Stimulated activated naive CD8-positive, alpha-beta T cell treated with anti-CD3 and anti-CD28 coated beads, Interleukin-15, amount 100 ng/mL, for 72 hours (primary cell): ENCODE measurements around the gene KIF2A.
"Not testable (repeated sequence)": the region's sequence is repeated elsewhere in the genome, so short reads cannot be mapped to it uniquely, and the experiment has no call there.

Experiments
- ATAC-seq: fragments of 150-1000 bp; cut with Tn5 transposase; 2 replicates; pipeline ENCODE4 v1.10.0; 2021; ENCODE audit warnings: mild to moderate bottlenecking, moderate library complexity
- DNase-seq, 2 donors: peaks; one replicate each; pipeline ENCODE4 v3.0.0; 2021 to 2022
- H3K27ac Mint-ChIP-seq, 2 donors: one replicate each; pipeline ENCODE4 v1.8.0; 2022; ENCODE audit warnings: mild to moderate bottlenecking in 2 of 2, mixed read lengths in 2 of 2, moderate library complexity in 2 of 2
- H3K27me3 Mint-ChIP-seq: one replicate; pipeline ENCODE4 v1.8.0; 2022; ENCODE audit warnings: mixed read lengths
- H3K4me1 Mint-ChIP-seq: one replicate; pipeline ENCODE4 v1.8.0; 2022; ENCODE audit warnings: mild to moderate bottlenecking, mixed read lengths
- H3K4me3 Mint-ChIP-seq, 2 donors: one replicate each; pipeline ENCODE4 v1.8.0; 2022; ENCODE audit warnings: mild to moderate bottlenecking in 2 of 2, mixed read lengths in 2 of 2, moderate library complexity in 1 of 2
- H3K9me3 Mint-ChIP-seq, 2 donors: one replicate each; pipeline ENCODE4 v1.8.0; 2022; ENCODE audit warnings: mixed read lengths in 2 of 2

The KIF2A gene

GRCh38 chr5:62283005-62283404 is 23.0 kb upstream of the KIF2A start:
- Mint-ChIP-seq H3K4me1 (peaks cover 65% of the 10 kb centered on the region), H3K27me3 (no peaks in the 10 kb centered on the region), H3K27ac (no peak overlapping the region), H3K4me3 (no peak overlapping the region), H3K9me3 (peaks cover 12 to 34% of the 10 kb centered on the region in 2 donors)
- DNase-seq (no peak), ATAC-seq (no peak)

DNA sequence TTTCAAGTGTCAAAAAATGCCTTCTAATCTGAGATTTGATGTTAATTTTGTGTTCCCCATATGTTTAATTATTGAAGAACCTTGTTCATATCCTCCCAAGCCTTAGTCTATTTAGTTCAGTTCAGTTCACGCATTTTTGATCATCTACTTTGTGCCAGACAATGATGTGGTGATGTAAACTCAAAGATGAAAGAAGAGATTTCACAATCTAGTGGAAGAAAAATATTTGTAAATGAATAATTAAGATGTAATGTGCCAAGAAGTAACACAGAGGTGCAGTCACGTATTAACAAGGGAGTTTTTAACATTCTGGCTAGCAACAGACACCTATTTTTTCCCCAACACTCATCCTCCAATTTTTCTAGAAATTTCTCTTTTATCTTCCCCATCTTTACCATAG is 22.1 kb upstream of the KIF2A start:
- DNase-seq (no peak), ATAC-seq (no peak)
- H3K27ac Mint-ChIP-seq = no peak overlapping the region
- H3K9me3 Mint-ChIP-seq = peaks cover 12 to 37% of the 10 kb centered on the region in 2 donors
- no peaks in the 10 kb centered on the region for H3K27me3 Mint-ChIP-seq
- H3K4me1 Mint-ChIP-seq = peaks cover 65% of the 10 kb centered on the region
- H3K4me3 Mint-ChIP-seq = no peak overlapping the region

DNA sequence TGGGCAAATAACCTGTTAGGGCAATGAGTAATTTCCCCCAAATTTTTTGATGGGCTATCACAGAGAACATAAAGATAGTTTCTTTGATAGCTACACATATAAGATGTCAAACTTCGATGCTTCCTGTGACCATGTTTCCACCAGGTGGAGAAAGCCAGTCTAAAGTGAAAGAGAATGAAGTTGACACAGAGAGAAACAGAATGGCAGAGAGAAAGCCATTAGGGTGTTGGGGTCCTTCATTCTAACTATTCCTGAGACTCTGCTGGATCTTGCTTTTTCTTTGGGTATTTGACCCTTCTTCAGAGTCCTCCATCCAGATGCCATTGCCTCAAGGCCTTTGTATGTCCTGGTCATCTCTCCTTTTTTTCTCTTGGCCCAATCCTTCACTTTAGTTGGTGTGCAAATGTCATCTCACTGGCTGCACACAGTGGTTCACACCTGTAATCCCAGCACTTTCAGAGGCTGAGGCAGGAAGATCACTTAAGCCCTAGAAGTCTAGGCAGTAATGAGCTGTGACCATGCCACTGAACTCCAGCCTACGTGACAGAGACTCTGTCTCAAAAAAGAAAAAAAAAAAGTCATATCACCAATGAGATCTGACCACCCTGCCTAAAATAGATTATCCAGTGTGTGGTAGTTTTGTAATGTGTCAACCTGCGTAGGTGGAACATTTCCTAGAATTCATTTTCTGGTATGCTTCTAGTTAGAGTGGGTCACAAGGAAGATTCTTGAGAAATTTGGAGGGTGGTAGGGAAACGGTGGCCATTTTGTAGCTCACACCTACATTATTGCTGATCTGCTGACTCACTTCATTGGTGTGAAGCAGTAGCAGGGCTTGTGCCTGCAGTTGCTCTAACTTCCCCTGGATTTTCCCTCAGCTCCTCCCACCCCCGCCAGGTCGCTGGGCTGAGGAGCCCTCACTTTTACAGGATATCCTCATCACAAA is 20.8 kb upstream of the KIF2A start:
- ATAC-seq = peak; percentile 95
- peak; percentile 65 to 81 for DNase-seq
- H3K4me1 Mint-ChIP-seq = peaks cover 77% of the 10 kb centered on the region
- peak overlapping the region; percentile 88 to 97 for H3K27ac Mint-ChIP-seq
- H3K27me3 Mint-ChIP-seq = no peaks in the 10 kb centered on the region
- H3K9me3 Mint-ChIP-seq = peaks cover 12 to 37% of the 10 kb centered on the region in 2 donors
- peak overlapping the region; percentile 54 to 70 for H3K4me3 Mint-ChIP-seq

DNA sequence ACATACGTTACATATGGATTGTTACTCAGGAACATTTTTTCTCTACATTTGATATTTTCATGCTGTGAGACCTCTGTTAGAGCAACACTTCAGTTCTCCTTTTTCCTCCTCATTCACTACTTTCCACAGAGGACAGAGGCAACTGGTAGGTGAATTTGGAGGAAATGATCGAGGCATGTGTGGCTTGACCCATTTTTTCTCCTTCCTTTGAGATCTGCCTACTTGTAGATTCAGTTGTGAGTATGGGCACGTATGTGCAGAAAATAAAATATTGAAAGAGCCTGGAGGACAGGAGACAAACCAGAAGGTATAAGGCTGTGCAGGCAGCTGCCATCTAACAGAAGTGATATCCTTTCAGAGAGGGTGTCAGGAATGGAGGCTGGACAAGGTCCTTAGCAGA is 19.2 kb upstream of the KIF2A start:
- Mint-ChIP-seq H3K4me3 (peak overlapping the region; percentile 25 to 47), H3K27me3 (no peaks in the 10 kb centered on the region), H3K27ac (peak overlapping the region; percentile 55 to 57), H3K4me1 (peaks cover 89% of the 10 kb centered on the region), H3K9me3 (peaks cover 12 to 37% of the 10 kb centered on the region in 2 donors)
- no peak for ATAC-seq
- DNase-seq = no peak

- Mint-ChIP-seq H3K27me3 (no peaks in the 10 kb centered on the region), H3K9me3 (peaks cover 12 to 37% of the 10 kb centered on the region in 2 donors), H3K27ac (peak overlapping the region; percentile 19 to 55), H3K4me1 (peaks cover 93% of the 10 kb centered on the region), H3K4me3 (peak overlapping the region; percentile 25 to 47)
- no peak for DNase-seq
- no peak for ATAC-seq
Measured at GRCh38 chr5:62287237-62287636, 18.8 kb upstream of the KIF2A start.

DNA sequence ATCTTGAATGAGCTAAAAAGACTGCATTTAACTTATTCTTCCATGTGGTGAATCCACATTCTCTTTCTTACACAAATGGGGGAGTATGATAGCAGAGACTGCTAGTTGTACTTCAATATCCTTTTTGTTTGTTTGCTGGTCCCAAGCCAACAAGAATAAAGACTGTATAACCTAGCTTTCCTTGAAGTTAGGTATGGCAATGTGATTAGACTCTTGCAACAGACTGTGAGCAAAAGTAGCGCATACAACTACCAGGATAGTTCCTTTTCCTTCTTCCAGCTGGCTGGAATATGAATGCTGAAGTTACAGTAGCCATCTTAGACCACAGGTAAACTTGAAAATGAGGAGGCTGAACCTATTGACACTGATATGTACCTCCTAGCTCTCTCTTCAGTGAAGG is 17.9 kb upstream of the KIF2A start:
- Mint-ChIP-seq H3K27ac (no peak overlapping the region), H3K4me1 (peaks cover 93% of the 10 kb centered on the region), H3K9me3 (peaks cover 20 to 44% of the 10 kb centered on the region in 2 donors), H3K4me3 (no peak overlapping the region), H3K27me3 (no peaks in the 10 kb centered on the region)
- DNase-seq (no peak), ATAC-seq (no peak)

DNA sequence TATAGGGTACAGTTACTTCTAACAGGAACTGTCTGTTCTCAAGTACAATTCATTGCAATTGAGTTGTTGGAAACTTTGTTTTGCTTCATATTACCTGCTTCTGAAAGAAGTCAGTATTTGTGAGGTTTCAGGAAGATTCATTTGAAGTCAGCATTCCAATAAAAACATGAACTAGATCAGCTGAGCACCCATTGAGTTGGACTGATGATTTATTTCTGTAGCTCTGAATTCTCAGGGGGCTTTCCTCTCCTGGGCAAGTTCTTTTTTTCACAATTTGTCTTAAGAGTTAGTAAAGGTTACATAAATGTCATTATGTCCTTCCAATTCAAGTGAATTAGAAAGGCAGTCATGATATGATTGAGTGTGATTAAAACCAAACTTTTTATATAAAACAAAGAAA is 16.2 kb upstream of the KIF2A start:
- Mint-ChIP-seq H3K9me3 (peaks cover 35 to 41% of the 10 kb centered on the region in 2 donors), H3K27me3 (no peaks in the 10 kb centered on the region), H3K4me1 (peaks cover 78% of the 10 kb centered on the region), H3K27ac (peak overlapping the region in 1 of 2 donors; percentile 75), H3K4me3 (peak overlapping the region; percentile 38 to 57)
- no peak for ATAC-seq
- DNase-seq = no peak

DNA sequence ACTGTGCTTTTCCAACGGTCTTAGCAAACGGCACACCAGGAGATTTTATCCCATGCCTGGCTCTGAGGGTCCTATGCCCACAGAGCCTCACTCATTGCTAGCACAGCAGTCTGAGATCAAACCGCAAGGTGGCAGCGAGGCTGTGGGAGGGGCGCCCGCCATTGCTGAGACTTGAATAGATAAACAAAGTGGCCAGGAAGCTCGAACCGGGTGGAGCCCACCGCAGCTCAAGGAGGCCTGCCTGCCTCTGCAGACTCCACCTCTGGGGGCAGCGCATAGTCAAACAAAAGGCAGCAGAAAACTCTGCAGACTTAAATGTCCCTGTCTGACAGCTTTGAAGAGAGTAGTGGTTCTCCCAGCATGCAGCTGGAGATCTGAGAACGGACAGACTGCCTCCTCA is 14.2 kb upstream of the KIF2A start:
- Mint-ChIP-seq H3K27ac (peak overlapping the region; percentile 61 to 93), H3K4me3 (peak overlapping the region; percentile 49 to 65)

DNA sequence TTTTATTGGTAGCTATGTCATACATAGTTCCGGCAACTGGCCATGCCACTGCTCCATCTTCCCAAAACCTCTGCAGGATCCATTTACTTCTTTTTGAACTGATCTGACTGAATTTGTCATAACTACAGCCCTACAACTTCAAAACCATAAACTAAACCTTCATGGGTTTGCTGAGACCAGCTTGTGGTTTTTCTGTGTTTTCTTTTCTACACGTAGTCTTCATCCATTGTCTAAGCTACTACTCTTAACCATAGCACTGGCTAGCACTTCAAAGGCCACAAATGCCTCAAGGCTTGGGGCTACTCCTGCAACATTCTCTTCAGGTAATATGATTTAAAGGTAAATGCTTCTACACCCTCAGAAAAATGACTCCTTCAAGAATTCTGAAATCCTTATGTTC is 9.0 kb upstream of the KIF2A start:
- DNase-seq (no peak), ATAC-seq (peak; percentile 91)
- Mint-ChIP-seq H3K4me1 (peaks cover 59% of the 10 kb centered on the region), H3K4me3 (peak overlapping the region in 1 of 2 donors; percentile 46), H3K9me3 (peaks cover 11 to 25% of the 10 kb centered on the region in 2 donors), H3K27ac (no peak overlapping the region), H3K27me3 (no peaks in the 10 kb centered on the region)

More for the DNA sequence above, 14.2 kb upstream of the KIF2A start:
- not testable (repeated sequence) for ATAC-seq, H3K27me3 Mint-ChIP-seq
- Mint-ChIP-seq H3K4me1 (peaks cover 67% of the 10 kb centered on the region), H3K9me3 (peaks cover 31 to 36% of the 10 kb centered on the region in 2 donors)
- DNase-seq = peak; percentile 51 to 80

- H3K27me3 Mint-ChIP-seq = no peaks in the 10 kb centered on the region
- no peak overlapping the region for H3K4me3 Mint-ChIP-seq
- H3K27ac Mint-ChIP-seq = peak overlapping the region in 1 of 2 donors; percentile 36
Measured at GRCh38 chr5:62298118-62298517, 7.9 kb upstream of the KIF2A start.

DNA sequence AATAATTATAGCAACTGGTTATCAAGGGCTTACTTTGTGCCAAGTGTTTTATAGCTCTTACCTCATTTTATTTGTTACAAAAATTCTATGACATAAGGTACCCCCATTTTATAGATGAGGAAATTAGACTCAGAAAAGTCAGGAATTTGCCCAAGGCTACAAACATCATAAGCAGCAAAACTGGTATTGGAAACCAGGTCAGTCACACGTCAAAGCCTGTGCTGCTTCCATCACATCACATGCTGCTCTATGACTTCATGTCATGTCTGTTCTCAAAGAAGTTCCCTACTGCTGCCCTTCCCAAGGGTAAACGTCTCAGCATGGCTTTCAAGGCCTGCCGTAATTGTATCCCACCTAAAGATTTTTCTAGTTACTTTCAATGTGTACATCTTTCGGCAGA is 6.9 kb upstream of the KIF2A start:
- no peaks in the 10 kb centered on the region for H3K27me3 Mint-ChIP-seq
- DNase-seq (no peak), ATAC-seq (no peak)
- H3K4me1 Mint-ChIP-seq = peaks cover 64% of the 10 kb centered on the region
- H3K4me3 Mint-ChIP-seq = peak overlapping the region in 1 of 2 donors; percentile 55
- H3K27ac Mint-ChIP-seq = peak overlapping the region; percentile 61 to 86
- peaks cover 0 to 9% of the 10 kb centered on the region in 2 donors for H3K9me3 Mint-ChIP-seq

More at GRCh38 chr5:62298118-62298517, 7.9 kb upstream of the KIF2A start:
- DNase-seq (no peak), ATAC-seq (no peak)
- H3K4me1 Mint-ChIP-seq = peaks cover 56% of the 10 kb centered on the region
- peaks cover 5 to 17% of the 10 kb centered on the region in 2 donors for H3K9me3 Mint-ChIP-seq

DNA sequence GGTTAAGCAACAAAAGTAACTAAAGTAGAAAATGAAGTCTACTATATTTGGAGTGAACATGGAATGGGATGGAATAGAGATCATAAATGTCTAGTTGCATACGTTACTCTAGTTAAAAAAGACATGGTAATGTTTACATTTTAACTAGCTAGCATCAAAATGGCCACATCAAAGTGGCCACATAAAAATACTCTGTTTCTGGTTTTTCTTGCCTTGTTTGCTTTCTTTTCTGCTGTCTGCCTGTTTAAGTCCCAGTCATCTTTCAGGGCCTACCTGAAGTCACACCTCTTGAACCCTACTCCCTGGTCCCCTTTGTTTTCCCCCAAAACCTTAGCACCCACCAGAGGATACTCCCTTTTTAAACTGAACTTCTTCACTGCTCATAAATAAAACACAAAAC is 6.4 kb upstream of the KIF2A start:
- peak overlapping the region; percentile 61 to 86 for H3K27ac Mint-ChIP-seq
- DNase-seq (no peak), ATAC-seq (peak; percentile 52)
- peaks cover 66% of the 10 kb centered on the region for H3K4me1 Mint-ChIP-seq
- peaks cover 0 to 4% of the 10 kb centered on the region in 2 donors for H3K9me3 Mint-ChIP-seq
- H3K4me3 Mint-ChIP-seq = peak overlapping the region; percentile 21 to 69
- no peaks in the 10 kb centered on the region for H3K27me3 Mint-ChIP-seq

GRCh38 chr5:62305358-62305714 is 670 bp upstream of the KIF2A start:
- peaks cover 68% of the 10 kb centered on the region for H3K4me1 Mint-ChIP-seq
- peak overlapping the region; percentile 75 to 91 for H3K4me3 Mint-ChIP-seq
- peak overlapping the region; percentile 99 for H3K27ac Mint-ChIP-seq
- ATAC-seq (peak; percentile 62), DNase-seq (no peak)
- no peaks in the 10 kb centered on the region for H3K9me3 Mint-ChIP-seq
- no peaks in the 10 kb centered on the region for H3K27me3 Mint-ChIP-seq

GRCh38 chr5:62306323-62306895 is 403 bp downstream of the KIF2A start:
- peak overlapping the region; percentile 92 to 99 for H3K27ac Mint-ChIP-seq
- H3K4me3 Mint-ChIP-seq = peak overlapping the region; percentile 89 to 91
- no peaks in the 10 kb centered on the region for H3K27me3 Mint-ChIP-seq
- peaks cover 75% of the 10 kb centered on the region for H3K4me1 Mint-ChIP-seq
- DNase-seq (no peak), ATAC-seq (peak; percentile 35)
- no peaks in the 10 kb centered on the region for H3K9me3 Mint-ChIP-seq

GRCh38 chr5:62306896-62307689 is 1.1 kb downstream of the KIF2A start:
- peaks cover 80% of the 10 kb centered on the region for H3K4me1 Mint-ChIP-seq
- H3K4me3 Mint-ChIP-seq = peak overlapping the region; percentile 89 to 91
- no peaks in the 10 kb centered on the region for H3K9me3 Mint-ChIP-seq
- peak; percentile 55 to 62 for DNase-seq
- H3K27me3 Mint-ChIP-seq = no peaks in the 10 kb centered on the region
- no peak for ATAC-seq
- H3K27ac Mint-ChIP-seq = peak overlapping the region; percentile 97 to 99
